GM18870 (cell line): ENCODE measurements around the gene ZNF219.

Source experiments
- ATAC-seq: cut with Tn5 transposase; IDR thresholded peaks from one replicate; pipeline ENCODE4 v1.9.1; 2021; ENCODE audit warnings: moderate library complexity; ENCODE audit not compliant: unreplicated experiment

ZNF219 gene

DNA sequence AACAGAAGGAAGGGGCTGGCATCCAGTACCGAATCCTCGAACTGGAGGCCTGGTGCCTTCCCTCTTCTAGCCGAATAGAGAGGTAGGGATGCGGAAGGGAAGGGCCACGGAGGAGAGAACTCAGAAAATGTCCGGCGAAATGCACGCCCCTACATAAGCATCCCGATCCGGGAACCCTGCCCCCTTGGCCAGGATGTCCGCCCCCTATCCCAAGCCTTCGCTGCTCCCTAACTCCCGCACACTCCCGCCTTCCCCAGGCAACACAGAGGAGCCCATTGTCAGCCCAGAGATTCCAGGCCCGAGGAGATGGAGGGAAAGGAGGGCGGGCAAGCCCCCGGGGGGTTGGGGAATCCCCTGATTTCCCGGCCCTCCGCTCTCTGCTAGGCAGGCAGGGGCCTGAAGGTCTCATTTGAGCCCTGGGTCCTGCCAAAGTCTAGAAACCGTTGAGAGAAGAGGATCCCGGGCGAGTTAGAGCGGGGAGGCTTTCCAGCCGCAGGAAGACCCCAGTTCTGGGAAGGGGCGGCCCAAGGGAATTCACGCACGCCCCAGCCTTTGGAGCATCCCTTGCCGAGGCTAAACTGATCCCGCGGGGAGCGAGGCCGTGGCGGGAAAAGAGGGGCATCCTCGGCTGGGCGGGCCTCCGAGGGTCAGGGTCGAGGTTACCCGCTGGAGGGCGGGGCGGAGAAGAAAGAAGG, 28.9 kb downstream of the ZNF219 start:
- ATAC-seq, result no peak

- ATAC-seq, result peak; percentile 33
Measured at GRCh38 chr14:21068521-21069387, 29.7 kb downstream of the ZNF219 start.

GRCh38 chr14:21066882-21067502, 31.5 kb downstream of the ZNF219 start:
- no peak for ATAC-seq

- no peak for ATAC-seq
Measured at GRCh38 chr14:21063479-21063878, 35.0 kb downstream of the ZNF219 start.

GRCh38 chr14:21061347-21061668, 37.1 kb downstream of the ZNF219 start:
- ATAC-seq, result no peak

GRCh38 chr14:21060614-21061346, 37.7 kb downstream of the ZNF219 start:
- no peak for ATAC-seq

DNA sequence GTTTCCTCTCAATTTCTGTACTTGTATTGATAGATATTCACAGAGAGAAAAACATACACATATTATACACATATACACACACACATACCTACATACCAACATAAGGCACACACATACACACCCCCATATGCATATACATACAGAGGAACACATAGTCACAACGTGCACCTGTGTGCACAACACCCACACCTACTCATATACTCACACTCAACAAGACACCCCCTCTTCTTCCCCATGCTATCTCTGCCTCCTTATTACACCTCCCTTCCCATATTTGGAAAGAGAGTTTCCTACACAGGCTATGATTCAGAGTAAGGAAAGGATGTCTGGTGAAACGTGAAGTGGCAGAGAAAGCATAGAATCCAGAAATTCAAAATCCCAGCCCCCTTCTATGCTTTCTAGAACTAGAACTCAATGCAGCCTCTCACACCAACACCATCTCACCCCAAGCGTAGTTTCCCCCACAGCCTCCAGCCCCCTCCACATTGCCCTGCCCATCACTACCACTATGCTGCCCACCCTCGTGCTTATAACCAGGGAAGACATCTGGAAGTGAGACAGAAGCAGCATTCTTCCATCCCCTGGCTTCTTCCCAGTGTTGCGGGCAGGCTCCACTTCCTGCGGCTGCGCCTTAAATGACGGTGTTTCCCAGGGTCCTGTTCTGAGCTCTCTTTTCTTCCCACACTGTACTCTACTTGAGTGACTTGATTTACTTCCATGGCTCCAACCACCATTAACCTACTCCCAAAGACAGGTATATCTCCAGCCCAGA, 38.4 kb downstream of the ZNF219 start:
- ATAC-seq, result no peak

DNA sequence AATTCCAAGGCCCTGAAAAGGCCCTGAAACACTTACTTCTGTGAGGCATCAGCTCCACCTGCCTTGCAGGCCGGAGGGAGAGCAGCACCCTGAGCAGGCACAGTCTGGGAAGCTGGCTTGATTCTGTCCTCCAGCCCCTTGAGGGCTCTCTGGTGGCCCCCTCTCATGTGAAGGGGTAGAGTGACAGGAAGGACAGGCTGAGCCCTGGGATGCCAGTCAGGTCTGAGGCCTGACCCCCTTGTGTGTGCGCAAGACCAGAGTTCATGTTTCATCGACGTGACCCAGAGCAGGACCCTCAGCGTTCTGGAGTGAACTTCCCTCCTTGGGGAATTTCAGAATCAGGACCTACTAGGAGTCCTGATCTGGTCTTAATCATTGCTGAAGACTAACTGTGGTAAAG, 39.6 kb downstream of the ZNF219 start:
- ATAC-seq, result no peak

GRCh38 chr14:21057803-21058675, 40.4 kb downstream of the ZNF219 start, which contains the start of gene RNASE8:
TSS of gene RNASE8 (plus strand) at chr14:21057822. CDS start at chr14:21057893, 71 bp downstream.
- ATAC-seq, result no peak

DNA sequence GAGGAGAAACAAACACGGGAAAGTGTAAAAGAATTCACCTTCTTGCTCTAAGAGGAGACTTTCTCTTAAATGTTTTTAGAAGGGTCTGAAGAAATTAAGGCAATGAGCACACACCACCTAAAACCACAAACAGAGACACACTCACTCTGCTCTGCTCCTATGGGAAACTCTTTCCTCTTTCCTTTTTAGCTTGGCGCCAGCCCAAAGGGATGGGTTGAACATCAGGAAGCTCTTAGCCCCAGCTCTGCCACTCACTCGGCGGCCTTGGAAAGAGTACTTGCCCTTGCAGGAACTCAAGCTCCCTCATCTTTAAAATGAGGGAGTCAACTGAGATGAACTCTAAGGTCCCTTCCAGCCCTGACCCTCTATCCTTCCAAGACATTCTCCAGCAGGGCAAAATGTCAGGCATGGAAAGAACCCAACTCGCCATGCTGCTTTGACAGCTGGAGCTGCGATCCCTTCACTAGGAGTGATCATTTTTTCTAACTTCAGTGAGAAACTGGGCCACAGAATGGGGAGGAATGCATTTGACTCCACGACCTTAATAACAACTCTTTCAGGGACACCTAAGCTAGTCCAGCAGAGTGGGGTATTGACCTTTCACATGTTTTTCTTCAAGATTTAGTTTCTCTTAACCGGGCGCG, 41.8 kb downstream of the ZNF219 start:
- no peak for ATAC-seq

GRCh38 chr14:21055432-21056117, 42.9 kb downstream of the ZNF219 start:
- ATAC-seq, result no peak

- ATAC-seq, result no peak
Measured at GRCh38 chr14:21054768-21055145, 43.7 kb downstream of the ZNF219 start.

DNA sequence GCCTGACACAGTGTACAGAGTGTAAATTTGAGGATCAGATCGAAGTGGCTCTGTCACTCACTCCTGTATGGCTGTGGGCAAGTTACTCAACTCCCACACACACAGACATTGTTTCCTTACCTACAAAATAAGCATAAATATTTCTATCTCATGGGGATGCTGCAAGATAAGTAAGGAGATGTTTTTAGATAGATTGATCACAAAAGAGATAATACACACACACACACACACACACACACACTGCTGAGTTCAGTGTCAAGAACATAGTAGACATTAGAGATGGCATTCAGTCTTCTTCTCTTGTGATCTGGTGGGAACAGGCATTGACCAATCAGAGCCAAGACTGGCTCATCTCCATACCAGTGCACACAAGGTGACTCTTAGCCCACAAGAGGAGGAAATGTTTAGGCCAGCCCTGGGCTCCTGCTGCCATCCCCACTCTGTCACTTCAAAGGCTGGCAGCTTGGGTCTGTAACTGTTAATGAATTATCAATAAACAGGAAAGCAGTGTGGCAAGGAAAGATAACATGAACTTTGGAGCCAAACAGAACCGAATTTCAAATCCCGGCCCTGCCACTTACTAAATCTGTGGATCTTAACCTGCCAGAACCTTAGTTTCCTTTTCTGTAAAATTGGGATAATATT, 44.2 kb downstream of the ZNF219 start:
- ATAC-seq, result no peak

DNA sequence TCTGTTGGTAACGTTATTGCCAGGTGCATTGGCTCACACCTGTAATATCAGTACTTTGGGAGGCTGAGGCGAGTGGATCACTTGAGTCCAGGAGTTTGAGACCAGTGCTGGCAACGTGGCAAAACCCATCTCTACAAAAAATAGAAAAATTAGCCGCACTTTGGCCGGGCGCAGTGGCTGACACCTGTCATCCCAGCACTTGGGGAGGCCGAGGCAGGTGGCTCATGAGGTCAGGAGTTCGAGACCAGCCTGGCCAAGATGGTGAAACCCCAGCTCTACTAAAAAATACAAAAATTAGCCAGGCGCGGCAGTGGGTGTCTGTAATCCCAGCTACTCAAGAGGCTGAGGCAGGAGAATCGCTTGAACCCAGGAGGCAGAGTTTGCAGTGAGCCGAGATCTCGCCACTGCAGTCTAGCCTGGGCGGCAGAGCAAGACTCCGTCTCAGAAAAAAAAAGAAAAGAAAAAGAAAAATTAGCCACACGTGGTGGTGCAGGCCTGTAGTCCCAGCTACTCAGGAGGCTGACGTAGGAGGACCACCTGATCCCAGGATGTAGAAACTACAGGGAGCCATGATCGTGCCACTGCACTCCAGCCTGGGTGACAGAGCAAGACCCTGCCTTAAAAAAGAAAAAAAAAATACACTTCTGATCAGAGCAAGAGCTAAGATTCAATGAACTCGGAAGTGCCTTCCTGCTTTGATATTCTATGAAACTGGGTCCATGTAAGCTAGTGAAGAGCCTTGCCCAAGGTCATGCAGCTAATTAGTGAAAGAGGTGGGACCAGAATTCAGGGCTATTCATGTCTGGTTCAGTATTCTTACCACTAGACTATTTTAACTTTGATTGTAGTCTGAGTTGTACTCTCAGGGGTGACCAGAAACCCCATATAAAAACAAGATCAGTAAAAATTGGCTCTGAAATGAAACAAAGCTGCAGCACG, 45.0 kb downstream of the ZNF219 start:
- ATAC-seq, result no peak

DNA sequence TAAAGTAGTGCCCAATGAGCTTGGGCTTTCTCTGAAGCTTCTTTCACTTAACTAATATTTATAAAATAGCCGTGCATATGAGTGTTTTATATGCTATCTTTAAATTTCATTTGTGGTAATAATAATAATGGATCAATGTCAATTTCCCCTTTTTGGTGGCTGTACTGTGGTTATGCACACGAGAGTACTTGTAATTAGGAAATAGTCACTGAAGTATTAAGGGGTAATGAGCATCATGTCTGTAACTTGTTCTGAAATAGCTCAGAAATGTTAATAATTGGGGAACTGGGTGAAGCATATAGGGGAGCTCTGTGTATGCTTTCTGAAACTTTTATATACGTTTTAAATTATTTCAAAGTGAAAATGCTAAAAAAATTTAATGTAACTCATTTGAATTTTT, 47.9 kb downstream of the ZNF219 start:
- ATAC-seq, result no peak

GRCh38 chr14:21049271-21049673, 49.2 kb downstream of the ZNF219 start:
- ATAC-seq, result no peak

DNA sequence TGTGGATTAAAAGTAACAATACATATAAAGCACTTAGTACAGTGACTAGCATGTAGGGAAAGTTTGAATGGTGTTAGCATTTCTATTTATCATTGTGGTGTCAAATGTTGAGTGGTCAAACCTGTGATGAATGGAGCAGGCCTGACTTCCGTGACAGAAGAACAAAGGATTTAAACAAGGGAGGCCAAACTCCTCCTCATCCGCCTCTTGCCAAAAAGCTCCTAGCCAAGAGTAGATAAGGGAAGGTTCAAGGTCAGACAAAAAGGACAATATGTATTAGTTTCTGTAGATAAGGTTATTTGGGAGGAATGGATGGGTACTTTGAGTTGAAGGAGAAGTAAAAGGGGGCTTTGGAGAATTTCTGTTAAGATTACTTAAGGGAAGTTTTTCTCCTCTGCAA, 49.8 kb downstream of the ZNF219 start:
- ATAC-seq, result no peak
